HCT116 (cell line): ENCODE measurements around the gene ROR2. TPM values are rescaled to one million over a fixed set of nuclear protein-coding genes. Genes with fewer than 3 reads are reported as not detected.

Experiments used
- ATAC-seq: fragments of 200-7000 bp; cut with Tn5 transposase; 2 replicates; pipeline ENCODE4 v1.9.1; 2020; ENCODE audit warnings: mild to moderate bottlenecking, moderate library complexity
- BruUV-seq: library from RNA; stranded (reverse); fragments of 400-500 nt; replicated peaks from 2 replicates; lab custom pipeline; 2021; lab: Mats Ljungman, UMichigan
- CTCF ChIA-PET: fragments of 300-600 bp; sonication (Branson Sonifier 250); formaldehyde crosslinking; loops from one replicate; lab custom pipeline; 2021; ENCODE audit warnings: antibody characterized with exemption; lab: Charles Lee
- POLR2A ChIA-PET: fragments of 300-600, 350-600 bp; sonication (Branson Sonifier 250); formaldehyde crosslinking; loops from one replicate; lab custom pipeline; 2021; ENCODE audit warnings: antibody characterized with exemption; lab: Charles Lee
- RAD21 ChIA-PET, 2 experiments: fragments of 300-600 bp; sonication (Branson Sonifier 250); formaldehyde crosslinking; loops; one replicate each; lab custom pipeline; 2023; ENCODE audit warnings: low total read pairs in 2 of 2; ENCODE audit not compliant: uncharacterized antibody in 2 of 2, unreplicated experiment in 2 of 2, low non-redundant PET in 1 of 2; lab: Charles Lee
- DNase-seq: peaks from one replicate; pipeline ENCODE4 v3.0.0-alpha.2; 2010; ENCODE audit warnings: low read depth, low spot score
- H2AFZ ChIP-seq: fragments of 200-600 bp; shearing (Covaris generic), sonication (generic); 2 replicates; pipeline ENCODE4 v1.6.1; 2017; ENCODE audit warnings: low read depth, mixed run types, mixed read lengths, antibody characterized with exemption, low read length; ENCODE audit not compliant: poor library complexity, severe bottlenecking
- H3K27ac ChIP-seq: 2 replicates; pipeline ENCODE4 v1.5.1; 2012; ENCODE audit warnings: low read depth, low read length
- H3K27me3 ChIP-seq: fragments of 200-600 bp; sonication (generic); 2 replicates; pipeline ENCODE4 v1.6.1; 2016; ENCODE audit warnings: mixed run types, low read length, mixed read lengths; ENCODE audit not compliant: insufficient read depth
- H3K36me3 ChIP-seq, 2 experiments: fragments of 200-500 bp in 1 of 2; fragments of 200-600 bp in 1 of 2; sonication (Bioruptor generic) in 1 of 2; sonication (generic) in 1 of 2; 2 replicates each; pipeline versions ENCODE4 v1.5.1 to v1.6.1; 2014 to 2016; ENCODE audit warnings: low read length in 2 of 2, inconsistent platforms in 1 of 2, mixed read lengths in 1 of 2, mixed run types in 1 of 2; ENCODE audit not compliant: insufficient read depth in 2 of 2, control insufficient read depth in 1 of 2
- H3K4me1 ChIP-seq, 2 experiments: fragments of 200-600 bp in 1 of 2; sonication (generic) in 1 of 2; 2 replicates each; pipeline versions ENCODE4 v1.5.1 to v1.6.1; 2012 to 2017; ENCODE audit warnings: low read length in 2 of 2, inconsistent platforms in 1 of 2, mild to moderate bottlenecking in 1 of 2, mixed read lengths in 1 of 2, mixed run types in 1 of 2, moderate library complexity in 1 of 2; ENCODE audit not compliant: insufficient read depth in 2 of 2, control insufficient read depth in 1 of 2
- H3K4me2 ChIP-seq: fragments of 200-600 bp; sonication (generic); 2 replicates; pipeline ENCODE4 v1.6.1; 2017; ENCODE audit warnings: mixed run types, low read length, mixed read lengths
- H3K4me3 ChIP-seq, 2 experiments: fragments of 200-600 bp in 1 of 2; sonication (generic) in 1 of 2; replicated peaks in 1 of 2; 2 replicates each; pipeline ENCODE4 v1.5.1; 2011 to 2016; ENCODE audit warnings: low read length in 2 of 2, control low read depth in 1 of 2, low read depth in 1 of 2, mild to moderate bottlenecking in 1 of 2, mixed read lengths in 1 of 2, mixed run types in 1 of 2
- H3K79me2 ChIP-seq: fragments of 200-600 bp; sonication (generic); 2 replicates; pipeline ENCODE4 v1.6.1; 2017; ENCODE audit warnings: mild to moderate bottlenecking, mixed run types, low read length, moderate library complexity, mixed read lengths; ENCODE audit not compliant: insufficient read depth
- H3K9ac ChIP-seq: fragments of 200-600 bp; sonication (generic); 2 replicates; pipeline ENCODE4 v1.6.1; 2016; ENCODE audit warnings: low read length, mixed read lengths
- H3K9me2 ChIP-seq: fragments of 200-600 bp; sonication (generic), shearing (Covaris generic); 2 replicates; pipeline ENCODE4 v1.6.1; 2017; ENCODE audit warnings: mixed run types, mild to moderate bottlenecking, moderate library complexity; ENCODE audit not compliant: insufficient read depth
- H3K9me3 ChIP-seq, 2 experiments: fragments of 200-500 bp in 1 of 2; fragments of 200-600 bp in 1 of 2; sonication (Bioruptor generic) in 1 of 2; sonication (generic) in 1 of 2; 2 replicates each; pipeline ENCODE4 v1.6.1; 2014 to 2017; ENCODE audit warnings: low read length in 2 of 2, mixed read lengths in 2 of 2, inconsistent platforms in 1 of 2, low read depth in 1 of 2, mild to moderate bottlenecking in 1 of 2, mixed run types in 1 of 2, moderate library complexity in 1 of 2; ENCODE audit not compliant: control insufficient read depth in 1 of 2, insufficient read depth in 1 of 2
- H4K20me1 ChIP-seq: fragments of 200-600 bp; sonication (generic), shearing (Covaris generic); 2 replicates; pipeline ENCODE4 v1.6.1; 2017; ENCODE audit warnings: mixed run types, mild to moderate bottlenecking, moderate library complexity; ENCODE audit not compliant: insufficient read depth
- CEBPB ChIP-seq: IDR thresholded peaks from 2 replicates; pipeline ENCODE4 v1.6.1; 2012; ENCODE audit warnings: low read depth
- ELF1 ChIP-seq: IDR thresholded peaks from 2 replicates; pipeline ENCODE4 v1.6.1; 2012; ENCODE audit warnings: low read depth, borderline replicate concordance
- EZH2phosphoT487 ChIP-seq: fragments of 200-600 bp; IDR thresholded peaks from 2 replicates; pipeline ENCODE4 v1.6.1; 2018; ENCODE audit warnings: antibody characterized with exemption, borderline replicate concordance
- MAX ChIP-seq: IDR thresholded peaks from 2 replicates; pipeline ENCODE4 v1.6.1; 2012
- RAD21 ChIP-seq: IDR thresholded peaks from 2 replicates; pipeline ENCODE4 v1.6.1; 2012; ENCODE audit warnings: low read depth, mild to moderate bottlenecking
- REST ChIP-seq: IDR thresholded peaks from 2 replicates; pipeline ENCODE4 v1.6.1; 2012; ENCODE audit warnings: low read depth
- TCF7L2 ChIP-seq: IDR thresholded peaks from 2 replicates; pipeline ENCODE4 v1.7.0; 2011; ENCODE audit warnings: borderline replicate concordance, inconsistent platforms; ENCODE audit not compliant: insufficient read depth, insufficient read length; ENCODE audit errors: extremely low read depth
- ZBTB33 ChIP-seq: IDR thresholded peaks from 2 replicates; pipeline ENCODE4 v1.6.1; 2011; ENCODE audit warnings: mild to moderate bottlenecking, low read length, moderate library complexity; ENCODE audit not compliant: insufficient replicate concordance; ENCODE audit errors: extremely low read depth
- ZNF274 ChIP-seq: fragments of 200-500 bp; sonication (Bioruptor generic); IDR thresholded peaks from 2 replicates; pipeline ENCODE4 v1.6.1; 2014; ENCODE audit warnings: mild to moderate bottlenecking, low read depth, low read length, inconsistent platforms
- intact Hi-C: fragments of 100-400 bp; cut with micrococcal nuclease; formaldehyde crosslinking; loops from 2 replicates; pipeline ENCODE4 v1.10.0; 2022
- total RNA-seq: library from RNA; stranded (reverse); gene quantifications from one replicate; pipeline ENCODE4 v1.2.1, GENCODE V29; 2021; ENCODE audit not compliant: unreplicated experiment

ROR2 gene
- total RNA-seq, 1 experiment from 2014 or later: 15.7 TPM

DNA sequence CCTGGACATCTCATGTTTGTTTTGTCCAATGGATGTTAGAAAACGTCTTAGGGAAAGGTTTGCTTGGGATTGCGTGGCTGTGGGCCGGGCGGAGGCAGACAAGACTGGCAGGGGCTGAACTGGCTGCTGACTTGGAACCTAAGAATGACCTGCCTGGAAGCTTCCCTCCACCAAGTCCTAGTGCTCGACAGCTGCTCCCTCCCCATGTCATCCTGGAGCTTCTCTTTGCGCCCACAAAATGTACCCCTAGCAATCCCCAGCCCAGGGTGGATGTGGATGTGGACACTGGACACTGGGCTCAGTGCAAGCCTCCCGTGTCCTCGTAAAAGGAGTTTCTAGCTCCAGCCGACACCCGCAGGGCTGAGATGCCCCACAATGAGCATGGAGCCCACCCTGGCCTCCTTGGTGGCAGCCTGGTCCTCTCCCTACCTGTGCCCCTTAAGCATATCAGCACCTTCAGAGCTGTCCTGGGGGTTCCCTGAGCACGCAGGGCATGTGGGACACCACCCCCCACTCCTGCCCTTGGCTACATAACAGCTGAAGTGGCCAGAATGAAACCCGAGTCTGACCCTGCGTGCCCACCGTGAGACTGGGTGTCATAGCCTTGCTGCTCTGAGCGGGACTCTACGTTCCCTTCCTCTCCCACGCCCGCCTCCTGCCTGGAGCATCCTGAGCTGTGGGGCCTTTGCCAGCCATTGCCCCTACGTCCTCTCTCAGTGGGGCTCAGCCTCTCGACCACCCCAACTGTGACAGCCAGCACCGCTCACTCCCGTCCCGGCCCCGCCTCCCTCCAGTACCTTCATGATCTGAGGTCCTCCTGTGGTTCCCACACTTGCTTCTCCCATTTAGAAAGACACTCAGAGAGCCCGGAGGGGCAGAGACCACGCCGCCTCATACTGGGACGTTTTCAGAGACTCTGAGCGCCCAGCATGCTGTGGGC, 180.8 kb downstream of the ROR2 start:
- H3K9me2 ChIP-seq: no peaks in the 10 kb centered on the region
- POLR2A ChIA-PET: no interaction called here
- no peak overlapping the region for H3K9ac ChIP-seq
- RAD21 ChIA-PET: no interaction called here
- no peaks in the 10 kb centered on the region for H3K36me3 ChIP-seq
- H3K9me3 ChIP-seq: peaks cover 10 to 14% of the 10 kb centered on the region in 2 experiments; a peak in 2 of 4 replicates
- intact Hi-C loops: no loop called here
- BruUV-seq: no TSS peak
- H3K27me3 ChIP-seq: no peaks in the 10 kb centered on the region
- no peaks in the 10 kb centered on the region for H4K20me1 ChIP-seq
- H3K79me2 ChIP-seq: no peaks in the 10 kb centered on the region
- H3K4me2 ChIP-seq: no peak overlapping the region
- CTCF ChIA-PET: no interaction called here
- H2AFZ ChIP-seq: no peak overlapping the region
- DNase-seq (no peak), ATAC-seq (no peak)
- no peak overlapping the region for H3K27ac ChIP-seq
- TF ChIP-seq ZBTB33: no peak
- no peak for TF ChIP-seq ZNF274
- TF ChIP-seq CEBPB: no peak
- no peak for TF ChIP-seq RAD21
- TF ChIP-seq ELF1: no peak
- TF ChIP-seq MAX: no peak
- TF ChIP-seq TCF7L2: no peak
- no peak for TF ChIP-seq EZH2phosphoT487
- no peak for TF ChIP-seq REST
- H3K4me1 ChIP-seq: no peaks in the 10 kb centered on the region
- no peak overlapping the region for H3K4me3 ChIP-seq
